ENCODE data around the gene LDB3. TPM values are rescaled to one million over a fixed set of nuclear protein-coding genes. Genes with fewer than 3 reads are reported as not detected.

Gene LDB3
- total and polyA plus RNA-seq, 9 of the 15 experiments (the other 6 are each of a cell fraction or from before 2014, with no cell fraction given): 0.03 TPM; not detected in 8

DNA sequence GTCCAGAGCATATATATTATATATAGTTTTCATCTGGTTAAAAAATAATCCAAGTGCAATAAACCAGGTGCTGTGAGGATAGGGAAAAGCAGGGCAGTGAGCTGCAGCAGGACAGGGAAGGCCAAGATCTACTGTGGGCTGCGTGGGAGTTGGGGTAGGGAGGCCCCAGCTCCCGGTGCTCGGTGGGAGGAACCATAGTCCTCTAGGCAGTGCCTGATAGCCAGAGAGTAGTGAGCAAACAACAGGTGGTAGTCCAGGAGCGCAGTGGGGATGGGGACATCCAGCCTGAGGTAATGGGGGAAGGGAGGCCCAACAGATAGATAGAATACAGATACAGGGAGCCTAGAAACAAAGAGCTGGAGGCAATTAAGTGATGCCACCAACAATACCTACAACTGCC, 84.0 kb downstream of the LDB3 start (continued):
- TF ChIP-seq, protein P1, sequence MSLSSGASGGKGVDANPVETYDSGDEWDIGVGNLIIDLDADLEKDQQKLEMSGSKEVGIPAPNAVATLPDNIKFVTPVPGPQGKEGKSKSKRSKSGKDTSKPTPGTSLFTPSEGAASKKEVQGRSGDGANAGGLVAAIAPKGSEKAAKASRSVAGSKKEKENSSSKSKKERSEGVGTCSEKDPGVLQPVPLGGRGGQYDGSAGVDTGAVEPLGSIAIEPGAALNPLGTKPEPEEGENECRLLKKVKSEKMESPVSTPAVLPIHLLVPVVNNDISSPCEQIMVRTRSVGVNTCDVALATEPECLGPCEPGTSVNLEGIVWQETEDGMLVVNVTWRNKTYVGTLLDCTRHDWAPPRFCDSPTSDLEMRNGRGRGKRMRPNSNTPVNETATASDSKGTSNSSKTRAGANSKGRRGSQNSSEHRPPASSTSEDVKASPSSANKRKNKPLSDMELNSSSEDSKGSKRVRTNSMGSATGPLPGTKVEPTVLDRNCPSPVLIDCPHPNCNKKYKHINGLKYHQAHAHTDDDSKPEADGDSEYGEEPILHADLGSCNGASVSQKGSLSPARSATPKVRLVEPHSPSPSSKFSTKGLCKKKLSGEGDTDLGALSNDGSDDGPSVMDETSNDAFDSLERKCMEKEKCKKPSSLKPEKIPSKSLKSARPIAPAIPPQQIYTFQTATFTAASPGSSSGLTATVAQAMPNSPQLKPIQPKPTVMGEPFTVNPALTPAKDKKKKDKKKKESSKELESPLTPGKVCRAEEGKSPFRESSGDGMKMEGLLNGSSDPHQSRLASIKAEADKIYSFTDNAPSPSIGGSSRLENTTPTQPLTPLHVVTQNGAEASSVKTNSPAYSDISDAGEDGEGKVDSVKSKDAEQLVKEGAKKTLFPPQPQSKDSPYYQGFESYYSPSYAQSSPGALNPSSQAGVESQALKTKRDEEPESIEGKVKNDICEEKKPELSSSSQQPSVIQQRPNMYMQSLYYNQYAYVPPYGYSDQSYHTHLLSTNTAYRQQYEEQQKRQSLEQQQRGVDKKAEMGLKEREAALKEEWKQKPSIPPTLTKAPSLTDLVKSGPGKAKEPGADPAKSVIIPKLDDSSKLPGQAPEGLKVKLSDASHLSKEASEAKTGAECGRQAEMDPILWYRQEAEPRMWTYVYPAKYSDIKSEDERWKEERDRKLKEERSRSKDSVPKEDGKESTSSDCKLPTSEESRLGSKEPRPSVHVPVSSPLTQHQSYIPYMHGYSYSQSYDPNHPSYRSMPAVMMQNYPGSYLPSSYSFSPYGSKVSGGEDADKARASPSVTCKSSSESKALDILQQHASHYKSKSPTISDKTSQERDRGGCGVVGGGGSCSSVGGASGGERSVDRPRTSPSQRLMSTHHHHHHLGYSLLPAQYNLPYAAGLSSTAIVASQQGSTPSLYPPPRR (CRISPR knock-in tag; IDR thresholded peaks at IDR 0.05; ENCODE audit: borderline replicate concordance): no peak
- TF ChIP-seq, protein P2, sequence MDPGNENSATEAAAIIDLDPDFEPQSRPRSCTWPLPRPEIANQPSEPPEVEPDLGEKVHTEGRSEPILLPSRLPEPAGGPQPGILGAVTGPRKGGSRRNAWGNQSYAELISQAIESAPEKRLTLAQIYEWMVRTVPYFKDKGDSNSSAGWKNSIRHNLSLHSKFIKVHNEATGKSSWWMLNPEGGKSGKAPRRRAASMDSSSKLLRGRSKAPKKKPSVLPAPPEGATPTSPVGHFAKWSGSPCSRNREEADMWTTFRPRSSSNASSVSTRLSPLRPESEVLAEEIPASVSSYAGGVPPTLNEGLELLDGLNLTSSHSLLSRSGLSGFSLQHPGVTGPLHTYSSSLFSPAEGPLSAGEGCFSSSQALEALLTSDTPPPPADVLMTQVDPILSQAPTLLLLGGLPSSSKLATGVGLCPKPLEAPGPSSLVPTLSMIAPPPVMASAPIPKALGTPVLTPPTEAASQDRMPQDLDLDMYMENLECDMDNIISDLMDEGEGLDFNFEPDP (CRISPR knock-in tag; IDR thresholded peaks at IDR 0.05): no peak
- TF ChIP-seq, protein P3, sequence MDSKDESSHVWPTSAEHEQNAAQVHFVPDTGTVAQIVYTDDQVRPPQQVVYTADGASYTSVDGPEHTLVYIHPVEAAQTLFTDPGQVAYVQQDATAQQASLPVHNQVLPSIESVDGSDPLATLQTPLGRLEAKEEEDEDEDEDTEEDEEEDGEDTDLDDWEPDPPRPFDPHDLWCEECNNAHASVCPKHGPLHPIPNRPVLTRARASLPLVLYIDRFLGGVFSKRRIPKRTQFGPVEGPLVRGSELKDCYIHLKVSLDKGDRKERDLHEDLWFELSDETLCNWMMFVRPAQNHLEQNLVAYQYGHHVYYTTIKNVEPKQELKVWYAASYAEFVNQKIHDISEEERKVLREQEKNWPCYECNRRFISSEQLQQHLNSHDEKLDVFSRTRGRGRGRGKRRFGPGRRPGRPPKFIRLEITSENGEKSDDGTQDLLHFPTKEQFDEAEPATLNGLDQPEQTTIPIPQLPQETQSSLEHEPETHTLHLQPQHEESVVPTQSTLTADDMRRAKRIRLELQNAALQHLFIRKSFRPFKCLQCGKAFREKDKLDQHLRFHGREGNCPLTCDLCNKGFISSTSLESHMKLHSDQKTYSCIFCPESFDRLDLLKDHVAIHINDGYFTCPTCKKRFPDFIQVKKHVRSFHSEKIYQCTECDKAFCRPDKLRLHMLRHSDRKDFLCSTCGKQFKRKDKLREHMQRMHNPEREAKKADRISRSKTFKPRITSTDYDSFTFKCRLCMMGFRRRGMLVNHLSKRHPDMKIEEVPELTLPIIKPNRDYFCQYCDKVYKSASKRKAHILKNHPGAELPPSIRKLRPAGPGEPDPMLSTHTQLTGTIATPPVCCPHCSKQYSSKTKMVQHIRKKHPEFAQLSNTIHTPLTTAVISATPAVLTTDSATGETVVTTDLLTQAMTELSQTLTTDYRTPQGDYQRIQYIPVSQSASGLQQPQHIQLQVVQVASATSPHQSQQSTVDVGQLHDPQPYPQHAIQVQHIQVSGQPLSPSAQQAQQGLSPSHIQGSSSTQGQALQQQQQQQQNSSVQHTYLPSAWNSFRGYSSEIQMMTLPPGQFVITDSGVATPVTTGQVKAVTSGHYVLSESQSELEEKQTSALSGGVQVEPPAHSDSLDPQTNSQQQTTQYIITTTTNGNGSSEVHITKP (IDR thresholded peaks at IDR 0.05; ENCODE audit: partially characterized antibody): peak; percentile 22
- no peak for TF ChIP-seq ZNF436 (CRISPR knock-in tag; IDR thresholded peaks at IDR 0.05)
- TF ChIP-seq MXI1 (IDR thresholded peaks at IDR 0.05; ENCODE audit: low read depth, low read length): no peak
- no peak for TF ChIP-seq ZNF316 (IDR thresholded peaks at IDR 0.05)
- TF ChIP-seq, protein P4, sequence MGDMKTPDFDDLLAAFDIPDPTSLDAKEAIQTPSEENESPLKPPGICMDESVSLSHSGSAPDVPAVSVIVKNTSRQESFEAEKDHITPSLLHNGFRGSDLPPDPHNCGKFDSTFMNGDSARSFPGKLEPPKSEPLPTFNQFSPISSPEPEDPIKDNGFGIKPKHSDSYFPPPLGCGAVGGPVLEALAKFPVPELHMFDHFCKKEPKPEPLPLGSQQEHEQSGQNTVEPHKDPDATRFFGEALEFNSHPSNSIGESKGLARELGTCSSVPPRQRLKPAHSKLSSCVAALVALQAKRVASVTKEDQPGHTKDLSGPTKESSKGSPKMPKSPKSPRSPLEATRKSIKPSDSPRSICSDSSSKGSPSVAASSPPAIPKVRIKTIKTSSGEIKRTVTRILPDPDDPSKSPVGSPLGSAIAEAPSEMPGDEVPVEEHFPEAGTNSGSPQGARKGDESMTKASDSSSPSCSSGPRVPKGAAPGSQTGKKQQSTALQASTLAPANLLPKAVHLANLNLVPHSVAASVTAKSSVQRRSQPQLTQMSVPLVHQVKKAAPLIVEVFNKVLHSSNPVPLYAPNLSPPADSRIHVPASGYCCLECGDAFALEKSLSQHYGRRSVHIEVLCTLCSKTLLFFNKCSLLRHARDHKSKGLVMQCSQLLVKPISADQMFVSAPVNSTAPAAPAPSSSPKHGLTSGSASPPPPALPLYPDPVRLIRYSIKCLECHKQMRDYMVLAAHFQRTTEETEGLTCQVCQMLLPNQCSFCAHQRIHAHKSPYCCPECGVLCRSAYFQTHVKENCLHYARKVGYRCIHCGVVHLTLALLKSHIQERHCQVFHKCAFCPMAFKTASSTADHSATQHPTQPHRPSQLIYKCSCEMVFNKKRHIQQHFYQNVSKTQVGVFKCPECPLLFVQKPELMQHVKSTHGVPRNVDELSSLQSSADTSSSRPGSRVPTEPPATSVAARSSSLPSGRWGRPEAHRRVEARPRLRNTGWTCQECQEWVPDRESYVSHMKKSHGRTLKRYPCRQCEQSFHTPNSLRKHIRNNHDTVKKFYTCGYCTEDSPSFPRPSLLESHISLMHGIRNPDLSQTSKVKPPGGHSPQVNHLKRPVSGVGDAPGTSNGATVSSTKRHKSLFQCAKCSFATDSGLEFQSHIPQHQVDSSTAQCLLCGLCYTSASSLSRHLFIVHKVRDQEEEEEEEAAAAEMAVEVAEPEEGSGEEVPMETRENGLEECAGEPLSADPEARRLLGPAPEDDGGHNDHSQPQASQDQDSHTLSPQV (IDR thresholded peaks at IDR 0.05): peak; percentile 35; the same call in 1 of the 2 replicates
- no peak for TF ChIP-seq ZNF644 (tag; IDR thresholded peaks at IDR 0.05; ENCODE audit: low read depth)
- TF ChIP-seq TCF3 (CRISPR knock-in tag; IDR thresholded peaks at IDR 0.05): peak; percentile 67
- peak; percentile 85 for TF ChIP-seq EGR1 (conservative IDR thresholded peaks at IDR 0.05)
- no peak for TF ChIP-seq ZZZ3 (IDR thresholded peaks at IDR 0.05)
- no peak for TF ChIP-seq ZNF699 (CRISPR knock-in tag; IDR thresholded peaks at IDR 0.05; ENCODE audit: insufficient replicate concordance)
- TF ChIP-seq SMARCB1 (IDR thresholded peaks at IDR 0.05; ENCODE audit: insufficient read length, low read depth): no peak
